ENCODE measurements around the gene FAM163B. TPM values are rescaled to one million over a fixed set of nuclear protein-coding genes. Genes with fewer than 3 reads are reported as not detected.

FAM163B gene
- total and polyA plus RNA-seq, 2 donors (not counting 1 experiment from before 2014, with no cell fraction given): not detected

- H3K4me2 ChIP-seq (replicated peaks; ENCODE audit: low read depth, low read length, poor library complexity, severe bottlenecking): no peak overlapping the region
- 100% methylated on average over 2 of the region's 2 CpGs for WGBS (ENCODE audit: insufficient coverage)
- TF ChIP-seq EZH2 (IDR thresholded peaks at IDR 0.05; ENCODE audit: borderline replicate concordance, insufficient read depth, low read depth, low read length, poor library complexity, severe bottlenecking) (no peak), CTCF (IDR thresholded peaks at IDR 0.05) (no peak)
- Mint-ChIP-seq H3K27ac (no peak overlapping the region), H3K4me1 (no peaks in the 10 kb centered on the region), H3K9me3 (ENCODE audit: insufficient read depth) (peaks cover 7% of the 10 kb centered on the region), H3K27me3 (peaks cover 13% of the 10 kb centered on the region), H3K4me3 (no peak overlapping the region)
- H3K9me3 ChIP-seq (ENCODE audit: control extremely low read depth in 1 of 3, control insufficient read depth in 2 of 3, insufficient read depth in 1 of 3, low read length in 2 of 3): peaks cover 1 to 46% (median 19%) of the 10 kb centered on the region in 3 donors
- H3K4me1 ChIP-seq (ENCODE audit: control insufficient read depth in 2 of 2, insufficient read depth in 2 of 2, low read length in 2 of 2): no peaks in the 10 kb centered on the region
- H3K79me2 ChIP-seq (ENCODE audit: control insufficient read depth, insufficient read depth, low read length): no peaks in the 10 kb centered on the region
- H3K4me3 ChIP-seq (ENCODE audit: control extremely low read depth in 1 of 5, extremely low read depth in 1 of 5, insufficient read depth in 1 of 5, low read depth in 2 of 5, low read length in 4 of 5): no peak overlapping the region
- ChIA-PET CTCF (no interaction called here), POLR2A (no interaction called here)
- no peaks in the 10 kb centered on the region for H3K36me3 ChIP-seq (replicated peaks in 1 of 2; ENCODE audit: control extremely low read depth in 1 of 2, control insufficient read depth in 1 of 2, extremely low read depth in 1 of 2, insufficient read depth in 2 of 2, low read length in 1 of 2)
- no peaks in the 10 kb centered on the region for H4K20me1 ChIP-seq (ENCODE audit: control insufficient read depth, insufficient read depth, low read length, poor library complexity, severe bottlenecking)
- H3K27ac ChIP-seq (ENCODE audit: low read length in 2 of 2): no peak overlapping the region
- no peak overlapping the region for H3K9ac ChIP-seq (ENCODE audit: low read length)
- intact Hi-C loops (cut with micrococcal nuclease): no loop called here
- DNase-seq: no peak
- H2AFZ ChIP-seq (ENCODE audit: insufficient read depth, low read depth, low read length, poor library complexity, severe bottlenecking): no peak overlapping the region
- peaks cover 0 to 3% (median 0%) of the 10 kb centered on the region in 4 experiments for H3K27me3 ChIP-seq (replicated peaks in 1 of 4; ENCODE audit: control extremely low read depth in 1 of 4, control insufficient read depth in 3 of 4, insufficient read depth in 4 of 4, low read length in 3 of 4)
- ATAC-seq (ENCODE audit: low read depth): no peak
Measured at GRCh38 chr9:133594310-133594709, 14.9 kb downstream of the FAM163B start.

- Histone ChIP-seq H3K4me1 (ENCODE audit: control insufficient read depth in 2 of 2, insufficient read depth in 2 of 2, low read length in 2 of 2) (no peaks in the 10 kb centered on the region), H2AFZ (ENCODE audit: insufficient read depth, low read depth, low read length, poor library complexity, severe bottlenecking) (no peak overlapping the region), H3K36me3 (replicated peaks in 1 of 2; ENCODE audit: control extremely low read depth in 1 of 2, control insufficient read depth in 1 of 2, extremely low read depth in 1 of 2, insufficient read depth in 2 of 2, low read length in 1 of 2) (no peaks in the 10 kb centered on the region), H3K4me2 (replicated peaks; ENCODE audit: low read depth, low read length, poor library complexity, severe bottlenecking) (no peak overlapping the region), H3K9ac (ENCODE audit: low read length) (no peak overlapping the region), H3K79me2 (ENCODE audit: control insufficient read depth, insufficient read depth, low read length) (no peaks in the 10 kb centered on the region), H3K27me3 (replicated peaks in 1 of 4; ENCODE audit: control extremely low read depth in 1 of 4, control insufficient read depth in 3 of 4, insufficient read depth in 4 of 4, low read length in 3 of 4) (peaks cover 0 to 3% (median 0%) of the 10 kb centered on the region in 4 experiments), H3K9me3 (ENCODE audit: control extremely low read depth in 1 of 3, control insufficient read depth in 2 of 3, insufficient read depth in 1 of 3, low read length in 2 of 3) (peaks cover 1 to 40% (median 19%) of the 10 kb centered on the region in 3 donors), H3K27ac (ENCODE audit: low read length in 2 of 2) (no peak overlapping the region), H4K20me1 (ENCODE audit: control insufficient read depth, insufficient read depth, low read length, poor library complexity, severe bottlenecking) (no peaks in the 10 kb centered on the region), H3K4me3 (ENCODE audit: control extremely low read depth in 1 of 5, extremely low read depth in 1 of 5, insufficient read depth in 1 of 5, low read depth in 2 of 5, low read length in 4 of 5) (no peak overlapping the region)
- 86% methylated on average over 14 of the region's 15 CpGs for WGBS (ENCODE audit: insufficient coverage)
- Mint-ChIP-seq H3K9me3 (ENCODE audit: insufficient read depth) (peaks cover 7% of the 10 kb centered on the region), H3K27me3 (peaks cover 13% of the 10 kb centered on the region), H3K27ac (no peak overlapping the region), H3K4me3 (no peak overlapping the region), H3K4me1 (no peaks in the 10 kb centered on the region)
- ChIA-PET POLR2A (no interaction called here), CTCF (no interaction called here)
- intact Hi-C loops (cut with micrococcal nuclease): no loop called here
- no peak for ATAC-seq (ENCODE audit: low read depth)
- no peak for TF ChIP-seq CTCF (IDR thresholded peaks at IDR 0.05)
- no peak for TF ChIP-seq EZH2 (IDR thresholded peaks at IDR 0.05; ENCODE audit: borderline replicate concordance, insufficient read depth, low read depth, low read length, poor library complexity, severe bottlenecking)
- DNase-seq: no peak
Measured at GRCh38 chr9:133593587-133594253, 15.5 kb downstream of the FAM163B start.
